Parathyroid adenoma (tissue), 2 donors: ENCODE results near the gene EYA3.

ENCODE experiments used
- H2AFZ ChIP-seq: fragments of 300-600 bp; sonication (generic); one replicate; pipeline ENCODE4 v1.7.0; 2017; ENCODE audit warnings: antibody characterized with exemption, mild to moderate bottlenecking
- H3K27ac ChIP-seq: fragments of 300-600 bp; sonication (generic); one replicate; pipeline ENCODE4 v1.7.0; 2017
- H3K27me3 ChIP-seq: fragments of 300-600 bp; sonication (generic); one replicate; pipeline ENCODE4 v1.7.0; 2017; ENCODE audit warnings: low read length; ENCODE audit not compliant: control insufficient read depth, insufficient read depth
- H3K36me3 ChIP-seq: fragments of 300-600 bp; sonication (generic); one replicate; pipeline ENCODE4 v1.7.0; 2017; ENCODE audit warnings: low read length; ENCODE audit not compliant: control insufficient read depth, insufficient read depth
- H3K4me1 ChIP-seq: fragments of 300-600 bp; sonication (generic); one replicate; pipeline ENCODE4 v1.7.0; 2017; ENCODE audit warnings: control low read depth
- H3K4me2 ChIP-seq: fragments of 300-600 bp; sonication (generic); one replicate; pipeline ENCODE4 v1.7.0; 2017; ENCODE audit warnings: low read length
- H3K4me3 ChIP-seq: fragments of 300-600 bp; sonication (generic); one replicate; pipeline ENCODE4 v1.7.0; 2017; ENCODE audit warnings: low read depth, low read length
- H3K79me2 ChIP-seq: fragments of 300-600 bp; sonication (generic); one replicate; pipeline ENCODE4 v1.7.0; 2017; ENCODE audit warnings: control low read depth
- H3K9ac ChIP-seq: fragments of 300-600 bp; sonication (generic); one replicate; pipeline ENCODE4 v1.7.0; 2017; ENCODE audit warnings: mild to moderate bottlenecking
- H3K9me3 ChIP-seq: fragments of 300-600 bp; sonication (generic); one replicate; pipeline ENCODE4 v1.7.0; 2017; ENCODE audit warnings: low read length; ENCODE audit not compliant: control insufficient read depth
- CTCF ChIP-seq: fragments of 300-600 bp; sonication (generic); IDR thresholded peaks from one replicate; pipeline ENCODE4 v1.7.0; 2017; ENCODE audit warnings: antibody characterized with exemption, mild to moderate bottlenecking
- donor health status: primary hyperparathyroidism.

The EYA3 gene

GRCh38 chr1:28046716-28047115 is 41.7 kb downstream of the EYA3 start:
- Histone ChIP-seq H3K9ac (no peak overlapping the region), H3K79me2 (no peaks in the 10 kb centered on the region), H3K9me3 (no peaks in the 10 kb centered on the region), H3K27ac (no peak overlapping the region), H3K4me1 (no peaks in the 10 kb centered on the region), H3K27me3 (no peaks in the 10 kb centered on the region), H3K4me3 (no peak overlapping the region), H2AFZ (no peak overlapping the region), H3K36me3 (no peaks in the 10 kb centered on the region), H3K4me2 (no peak overlapping the region)
- TF ChIP-seq CTCF, result no peak

GRCh38 chr1:28045777-28046176 is 42.6 kb downstream of the EYA3 start:
- no peak overlapping the region for H3K4me2 ChIP-seq
- no peak overlapping the region for H3K9ac ChIP-seq
- no peaks in the 10 kb centered on the region for H3K4me1 ChIP-seq
- no peak overlapping the region for H3K27ac ChIP-seq
- H2AFZ ChIP-seq, result no peak overlapping the region
- H3K4me3 ChIP-seq, result no peak overlapping the region
- TF ChIP-seq CTCF, result no peak
- no peaks in the 10 kb centered on the region for H3K79me2 ChIP-seq
- no peaks in the 10 kb centered on the region for H3K36me3 ChIP-seq
- H3K9me3 ChIP-seq, result no peaks in the 10 kb centered on the region
- H3K27me3 ChIP-seq, result no peaks in the 10 kb centered on the region

GRCh38 chr1:28044399-28044798 is 44.0 kb downstream of the EYA3 start:
- Histone ChIP-seq H3K4me2 (no peak overlapping the region), H3K36me3 (no peaks in the 10 kb centered on the region), H3K27ac (no peak overlapping the region), H3K4me1 (no peaks in the 10 kb centered on the region), H3K79me2 (no peaks in the 10 kb centered on the region), H3K27me3 (no peaks in the 10 kb centered on the region), H2AFZ (no peak overlapping the region), H3K4me3 (no peak overlapping the region), H3K9me3 (no peaks in the 10 kb centered on the region), H3K9ac (no peak overlapping the region)
- no peak for TF ChIP-seq CTCF

GRCh38 chr1:28039341-28039740 is 49.1 kb downstream of the EYA3 start:
- H3K27ac ChIP-seq, result no peak overlapping the region
- H3K4me2 ChIP-seq, result no peak overlapping the region
- H3K9ac ChIP-seq, result no peak overlapping the region
- H3K4me1 ChIP-seq, result no peaks in the 10 kb centered on the region
- no peaks in the 10 kb centered on the region for H3K36me3 ChIP-seq
- no peaks in the 10 kb centered on the region for H3K9me3 ChIP-seq
- no peaks in the 10 kb centered on the region for H3K79me2 ChIP-seq
- H3K4me3 ChIP-seq, result no peak overlapping the region
- H3K27me3 ChIP-seq, result no peaks in the 10 kb centered on the region
- H2AFZ ChIP-seq, result no peak overlapping the region
- TF ChIP-seq CTCF, result no peak

GRCh38 chr1:28037946-28038345 is 50.5 kb downstream of the EYA3 start:
- Histone ChIP-seq H3K36me3 (no peaks in the 10 kb centered on the region), H3K9me3 (no peaks in the 10 kb centered on the region), H3K9ac (no peak overlapping the region), H3K79me2 (no peaks in the 10 kb centered on the region), H3K4me3 (no peak overlapping the region), H3K4me2 (peak overlapping the region; percentile 33), H2AFZ (no peak overlapping the region), H3K4me1 (no peaks in the 10 kb centered on the region), H3K27me3 (no peaks in the 10 kb centered on the region), H3K27ac (no peak overlapping the region)
- no peak for TF ChIP-seq CTCF
